ENCODE data around the gene GNG11.

The GNG11 gene

GRCh38 chr7:93883917-93884345, 37.6 kb upstream of the GNG11 start:
- TF ChIP-seq CTCF (IDR thresholded peaks at IDR 0.05; ENCODE audit: control insufficient read depth, extremely low read depth, insufficient read depth), result no peak
- no peak overlapping the region for H3K4me3 ChIP-seq (ENCODE audit: low read depth, low read length)
- DNase-seq (ENCODE audit: low read depth), result no peak

- H3K4me3 ChIP-seq (ENCODE audit: low read depth, low read length), result no peak overlapping the region
- no peak for DNase-seq (ENCODE audit: low read depth)
- TF ChIP-seq CTCF (IDR thresholded peaks at IDR 0.05; ENCODE audit: control insufficient read depth, extremely low read depth, insufficient read depth), result no peak
Measured at GRCh38 chr7:93884541-93884940, 37.0 kb upstream of the GNG11 start.

GRCh38 chr7:93889261-93889660, 32.3 kb upstream of the GNG11 start:
- no peak for DNase-seq (ENCODE audit: low read depth)
- no peak for TF ChIP-seq CTCF (IDR thresholded peaks at IDR 0.05; ENCODE audit: control insufficient read depth, extremely low read depth, insufficient read depth)
- no peak overlapping the region for H3K4me3 ChIP-seq (ENCODE audit: low read depth, low read length)

- no peak for TF ChIP-seq CTCF (IDR thresholded peaks at IDR 0.05; ENCODE audit: control insufficient read depth, extremely low read depth, insufficient read depth)
- H3K4me3 ChIP-seq (ENCODE audit: low read depth, low read length), result no peak overlapping the region
- no peak for DNase-seq (ENCODE audit: low read depth)
Measured at GRCh38 chr7:93890041-93890463, 31.5 kb upstream of the GNG11 start.

GRCh38 chr7:93890464-93891068, 31.0 kb upstream of the GNG11 start, which contains the start of gene TFPI2:
Gene TFPI2, minus strand, starts transcription at chr7:93890753. Its CDS starts 75 bp downstream, at chr7:93890678.
- no peak for DNase-seq (ENCODE audit: low read depth)

GRCh38 chr7:93894426-93894825, 27.1 kb upstream of the GNG11 start:
- no peak for TF ChIP-seq CTCF (IDR thresholded peaks at IDR 0.05; ENCODE audit: control insufficient read depth, extremely low read depth, insufficient read depth)
- DNase-seq (ENCODE audit: low read depth), result no peak
- H3K4me3 ChIP-seq (ENCODE audit: low read depth, low read length), result no peak overlapping the region

More at GRCh38 chr7:93890464-93891068, 31.0 kb upstream of the GNG11 start, which contains the start of gene TFPI2:
- H3K4me3 ChIP-seq (ENCODE audit: low read depth, low read length), result no peak within 1 kb of the TSS
- no peak for TF ChIP-seq CTCF (IDR thresholded peaks at IDR 0.05; ENCODE audit: control insufficient read depth, extremely low read depth, insufficient read depth)
